GM12874 (cell line): ENCODE results near the gene FRRS1.

Experiments used
- CTCF ChIP-seq: IDR thresholded peaks from 2 replicates; pipeline ENCODE4 v1.5.1; 2011; ENCODE audit warnings: low read depth, mild to moderate bottlenecking, control low read depth, low read length, moderate library complexity; ENCODE audit not compliant: insufficient read depth

FRRS1 gene

GRCh38 chr1:99781798-99782197 lies 15.4 kb upstream of the FRRS1 start:
- no peak for TF ChIP-seq CTCF

- no peak for TF ChIP-seq CTCF
These were observed 11.3 kb upstream of the FRRS1 start for GRCh38 chr1:99777752-99778151.

- TF ChIP-seq CTCF, result no peak
These were observed 9.7 kb upstream of the FRRS1 start for GRCh38 chr1:99776120-99776519.

GRCh38 chr1:99772809-99773208 lies 6.4 kb upstream of the FRRS1 start:
- no peak for TF ChIP-seq CTCF

GRCh38 chr1:99771513-99771918 lies 5.1 kb upstream of the FRRS1 start:
- no peak for TF ChIP-seq CTCF

- TF ChIP-seq CTCF, result no peak
These were observed 2.2 kb upstream of the FRRS1 start for GRCh38 chr1:99768524-99769245.

GRCh38 chr1:99768104-99768503 lies 1.7 kb upstream of the FRRS1 start:
- TF ChIP-seq CTCF, result no peak
